GM21447 (cell line): Measurements from ENCODE around the gene PHF3.
A peak's percentile ranks its signal among the peaks of the same experiment; 100 is the strongest.

Source experiments
- ATAC-seq: cut with Tn5 transposase; IDR thresholded peaks from one replicate; pipeline ENCODE4 v1.9.1; 2021; ENCODE audit not compliant: unreplicated experiment

The PHF3 gene, protein sequence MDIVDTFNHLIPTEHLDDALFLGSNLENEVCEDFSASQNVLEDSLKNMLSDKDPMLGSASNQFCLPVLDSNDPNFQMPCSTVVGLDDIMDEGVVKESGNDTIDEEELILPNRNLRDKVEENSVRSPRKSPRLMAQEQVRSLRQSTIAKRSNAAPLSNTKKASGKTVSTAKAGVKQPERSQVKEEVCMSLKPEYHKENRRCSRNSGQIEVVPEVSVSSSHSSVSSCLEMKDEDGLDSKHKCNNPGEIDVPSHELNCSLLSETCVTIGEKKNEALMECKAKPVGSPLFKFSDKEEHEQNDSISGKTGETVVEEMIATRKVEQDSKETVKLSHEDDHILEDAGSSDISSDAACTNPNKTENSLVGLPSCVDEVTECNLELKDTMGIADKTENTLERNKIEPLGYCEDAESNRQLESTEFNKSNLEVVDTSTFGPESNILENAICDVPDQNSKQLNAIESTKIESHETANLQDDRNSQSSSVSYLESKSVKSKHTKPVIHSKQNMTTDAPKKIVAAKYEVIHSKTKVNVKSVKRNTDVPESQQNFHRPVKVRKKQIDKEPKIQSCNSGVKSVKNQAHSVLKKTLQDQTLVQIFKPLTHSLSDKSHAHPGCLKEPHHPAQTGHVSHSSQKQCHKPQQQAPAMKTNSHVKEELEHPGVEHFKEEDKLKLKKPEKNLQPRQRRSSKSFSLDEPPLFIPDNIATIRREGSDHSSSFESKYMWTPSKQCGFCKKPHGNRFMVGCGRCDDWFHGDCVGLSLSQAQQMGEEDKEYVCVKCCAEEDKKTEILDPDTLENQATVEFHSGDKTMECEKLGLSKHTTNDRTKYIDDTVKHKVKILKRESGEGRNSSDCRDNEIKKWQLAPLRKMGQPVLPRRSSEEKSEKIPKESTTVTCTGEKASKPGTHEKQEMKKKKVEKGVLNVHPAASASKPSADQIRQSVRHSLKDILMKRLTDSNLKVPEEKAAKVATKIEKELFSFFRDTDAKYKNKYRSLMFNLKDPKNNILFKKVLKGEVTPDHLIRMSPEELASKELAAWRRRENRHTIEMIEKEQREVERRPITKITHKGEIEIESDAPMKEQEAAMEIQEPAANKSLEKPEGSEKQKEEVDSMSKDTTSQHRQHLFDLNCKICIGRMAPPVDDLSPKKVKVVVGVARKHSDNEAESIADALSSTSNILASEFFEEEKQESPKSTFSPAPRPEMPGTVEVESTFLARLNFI (N-terminal part only)

GRCh38 chr6:63635588-63636517, at the start of gene PHF3:
Gene PHF3 (plus strand): TSS chr6:63635802. CDS start chr6:63646552, 10,750 bp downstream.
- peak; percentile 82 for ATAC-seq

DNA sequence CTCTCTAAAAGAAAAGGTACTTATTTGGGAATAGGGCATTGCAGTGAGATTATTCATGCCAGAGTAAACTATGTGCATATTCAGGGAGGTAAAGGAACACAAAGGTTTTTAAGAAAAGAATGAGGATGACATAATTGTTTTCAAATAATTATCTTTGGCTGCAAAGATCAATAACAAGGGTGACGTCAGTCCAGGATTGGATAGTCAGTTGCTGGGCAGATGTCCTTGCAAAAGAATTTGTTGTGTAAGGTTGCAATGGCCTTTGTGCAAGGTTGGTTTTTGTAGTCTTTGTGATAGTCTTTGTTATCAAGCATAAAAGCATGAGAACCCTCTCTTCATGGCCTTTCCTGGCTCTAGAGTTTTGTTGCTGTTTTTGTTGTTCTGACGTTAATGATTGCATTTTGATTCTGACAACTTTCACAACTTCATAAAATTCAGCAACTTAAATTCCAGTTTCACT, 45.6 kb upstream of the PHF3 start:
- no peak for ATAC-seq

DNA sequence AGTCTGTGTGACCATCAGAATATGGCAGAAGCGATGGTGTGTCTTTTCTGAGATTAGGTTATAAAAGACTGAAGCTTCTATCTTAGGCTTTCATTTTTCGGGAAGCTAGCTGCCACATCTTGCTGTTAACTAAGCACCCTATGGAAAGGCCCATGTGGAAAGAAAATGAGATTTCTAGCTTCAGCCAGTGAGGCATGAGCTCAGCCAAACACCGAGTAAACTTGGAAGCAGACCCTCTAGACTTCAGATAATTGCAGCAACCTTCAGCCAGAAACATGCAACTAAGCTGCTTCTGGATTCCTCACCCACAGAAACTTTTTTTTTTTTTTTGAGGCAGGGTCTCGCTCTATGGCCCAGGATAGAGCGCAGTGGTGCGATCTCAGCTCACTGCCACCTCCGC, 42.7 kb upstream of the PHF3 start:
- ATAC-seq = no peak

GRCh38 chr6:63597141-63598048, 38.2 kb upstream of the PHF3 start:
- ATAC-seq = no peak

DNA sequence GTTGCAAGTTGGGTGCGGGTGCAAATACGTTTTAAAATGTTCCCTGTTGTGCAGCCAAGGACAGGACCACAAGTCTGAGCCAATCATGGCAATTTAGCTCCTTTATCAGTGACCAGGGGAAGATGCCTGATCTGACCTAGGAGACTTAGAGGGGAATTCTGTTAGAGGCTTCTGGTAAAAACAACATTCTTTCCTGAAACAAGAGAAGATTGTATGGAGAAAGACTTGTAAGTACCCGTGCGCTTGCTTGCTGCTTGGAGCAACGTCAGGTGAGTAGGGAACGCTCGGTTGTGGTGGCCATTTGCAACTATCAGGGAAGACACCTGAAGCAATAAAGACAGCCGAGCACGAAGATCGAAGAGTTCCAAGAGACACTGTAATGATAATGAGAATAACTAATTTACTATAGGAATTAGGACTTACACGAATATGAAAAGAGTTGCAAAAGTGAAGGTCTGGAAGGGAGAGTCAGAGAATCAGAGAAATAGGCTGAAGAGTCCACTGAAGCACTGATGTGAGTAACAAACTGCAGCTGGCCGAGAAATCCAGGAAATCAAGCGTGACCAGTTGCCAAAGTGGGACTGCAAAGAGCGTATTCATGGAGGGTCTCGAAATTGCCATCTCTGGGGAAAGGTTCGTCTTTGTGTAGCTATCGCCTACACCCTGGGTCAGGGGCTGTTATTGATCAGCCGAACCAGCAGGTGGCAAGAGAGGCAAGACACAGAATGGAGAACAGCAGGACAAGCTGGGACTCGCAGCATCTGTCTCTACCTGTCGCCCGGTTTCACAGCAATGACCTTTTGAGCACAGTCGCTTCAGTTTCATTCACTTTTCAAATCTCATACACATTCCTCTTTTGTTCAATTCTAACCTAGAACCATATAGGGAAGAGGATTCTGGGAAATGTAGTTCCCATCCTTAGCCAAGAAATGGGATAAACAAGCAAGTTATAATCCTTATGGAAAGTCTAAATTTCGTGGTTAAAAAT, 37.3 kb upstream of the PHF3 start:
- ATAC-seq = peak; percentile 100

DNA sequence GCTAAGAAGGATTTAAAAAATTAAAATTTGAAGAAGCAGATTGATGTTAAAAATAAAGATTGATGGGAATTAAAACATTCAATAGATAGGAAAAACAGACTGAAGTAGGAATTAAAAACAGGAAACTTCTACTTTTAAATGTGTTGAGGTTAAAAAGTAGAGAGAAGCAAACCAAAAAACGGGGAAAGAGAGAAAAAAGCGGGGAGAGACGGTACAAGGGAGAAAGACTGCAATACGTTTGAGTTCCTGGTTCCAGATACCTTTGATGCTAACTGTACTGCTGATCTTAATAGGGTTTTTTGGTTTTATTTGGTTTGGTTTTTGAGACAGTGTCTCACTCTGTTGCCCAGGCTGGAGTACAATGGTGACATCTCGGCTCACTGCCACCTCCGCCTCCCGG, 36.4 kb upstream of the PHF3 start:
- ATAC-seq = no peak

DNA sequence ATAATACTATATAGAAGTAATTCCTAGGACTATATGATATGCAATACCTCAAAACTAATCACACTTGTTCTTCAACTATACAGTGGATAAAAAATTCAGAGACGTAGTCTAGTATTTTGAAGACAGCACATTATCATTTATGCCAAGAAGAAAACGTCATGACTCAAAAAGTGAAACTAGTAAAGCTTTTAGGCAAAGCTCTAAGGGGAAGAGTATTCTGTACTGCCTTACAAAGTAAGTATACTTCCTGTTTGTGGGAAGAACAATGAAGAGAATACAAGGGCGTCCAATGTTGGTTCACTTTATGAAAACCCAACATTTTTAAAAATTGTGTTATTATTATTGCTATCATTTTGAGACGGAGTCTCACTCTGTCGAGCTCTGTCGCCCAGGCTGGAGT, 35.5 kb upstream of the PHF3 start:
- ATAC-seq = no peak

GRCh38 chr6:63609231-63609630, 26.4 kb upstream of the PHF3 start:
- ATAC-seq = no peak

DNA sequence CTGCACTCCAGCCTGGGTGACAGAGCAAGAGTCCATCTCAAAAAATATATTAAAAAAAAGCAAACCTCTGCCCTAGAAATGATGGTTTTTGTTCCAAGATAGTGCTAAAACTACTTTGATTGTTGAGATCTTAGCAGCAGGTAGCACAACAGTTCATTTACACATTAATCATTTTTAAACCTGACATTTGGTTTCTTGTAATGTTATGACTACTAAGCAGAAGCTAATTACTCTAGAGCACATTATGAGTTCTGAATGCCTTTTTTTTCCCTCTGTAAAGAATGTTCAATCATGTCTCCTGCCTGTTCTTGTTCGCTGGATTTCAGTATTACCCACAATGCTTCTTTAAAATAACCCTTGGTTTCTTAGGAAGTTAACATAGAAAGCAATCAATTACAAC, 24.7 kb upstream of the PHF3 start:
- no peak for ATAC-seq

DNA sequence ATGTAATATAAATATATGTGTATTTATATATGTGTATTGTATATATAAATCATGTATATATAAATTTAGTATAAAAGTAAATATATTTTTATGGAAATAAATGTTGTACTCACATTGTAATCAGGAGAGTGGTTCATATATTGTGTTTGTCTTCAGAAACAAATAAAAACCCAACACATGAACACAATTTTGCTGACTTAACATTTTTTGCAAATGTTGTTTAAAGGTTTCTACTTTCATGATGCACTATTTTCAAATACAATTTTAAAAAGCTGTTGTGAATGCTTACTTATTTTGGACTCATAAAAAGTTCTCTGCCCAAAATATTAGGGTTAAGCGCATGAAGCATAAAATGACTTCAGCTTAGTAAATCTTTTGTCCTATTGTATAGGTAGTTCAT, 24.0 kb upstream of the PHF3 start:
- ATAC-seq = no peak

DNA sequence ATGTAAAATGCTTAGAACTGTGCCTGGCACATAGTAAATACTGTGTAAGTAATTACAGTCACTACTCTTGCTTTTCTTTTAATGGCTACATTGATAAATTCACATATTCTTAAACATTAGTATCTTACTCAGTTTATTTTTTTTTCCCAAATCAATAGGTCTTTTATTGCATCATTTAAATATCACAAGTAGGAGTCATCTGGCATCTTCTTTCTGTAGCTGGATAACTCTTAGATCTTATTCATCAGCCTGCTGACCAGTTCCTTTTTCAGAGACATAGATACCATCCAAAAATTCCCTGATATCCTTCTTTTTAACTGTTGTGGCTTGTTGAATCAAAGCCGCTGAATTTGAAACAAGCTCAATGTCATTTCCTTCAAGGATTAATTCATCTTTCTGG, 20.0 kb upstream of the PHF3 start:
- ATAC-seq = no peak

- ATAC-seq = no peak
Observed at GRCh38 chr6:63624091-63624490, 11.5 kb upstream of the PHF3 start.

DNA sequence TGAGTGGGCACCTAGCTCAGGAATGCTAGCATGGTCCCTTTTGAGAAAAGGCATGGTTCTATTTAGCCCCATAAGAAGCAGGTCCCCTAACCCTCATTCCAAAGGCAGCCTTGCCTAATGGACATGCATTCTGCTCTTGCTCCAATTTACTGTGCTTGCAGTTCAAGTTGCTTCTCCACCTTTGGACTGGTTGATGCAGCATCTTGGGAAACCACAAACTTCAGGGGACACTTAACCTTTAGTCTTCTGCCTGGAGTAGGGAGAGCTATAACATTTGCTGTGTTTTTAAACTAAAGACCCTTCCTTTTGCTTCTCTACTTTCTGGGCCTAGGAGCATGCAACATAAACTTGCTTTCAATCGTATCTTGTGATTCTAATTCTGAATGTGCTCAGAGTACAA, 5.1 kb upstream of the PHF3 start:
- no peak for ATAC-seq

DNA sequence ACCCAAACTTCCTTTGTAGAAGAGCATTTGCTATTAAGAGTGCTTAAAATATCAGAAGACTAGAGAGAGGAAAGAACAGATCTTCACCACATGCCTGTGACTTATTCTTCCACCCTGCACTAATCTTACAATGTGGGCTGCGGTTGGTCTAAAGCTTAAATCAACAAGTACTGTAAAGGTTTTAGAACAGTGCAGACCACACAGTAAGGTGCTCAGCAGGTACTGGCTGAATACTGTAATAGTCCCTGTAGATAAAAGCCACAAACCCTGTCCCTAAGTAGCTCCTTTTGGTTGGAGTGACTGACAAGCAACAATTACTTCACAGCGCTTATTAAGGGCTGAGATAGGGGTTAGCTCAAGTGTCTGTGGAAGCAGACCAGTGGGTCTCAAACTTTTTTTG, 972 bp upstream of the PHF3 start:
- ATAC-seq = no peak

GRCh38 chr6:63635215-63635587, 401 bp upstream of the PHF3 start:
- ATAC-seq = peak; percentile 19

GRCh38 chr6:63636518-63637021, 968 bp downstream of the PHF3 start:
- peak; percentile 24 for ATAC-seq

GRCh38 chr6:63637865-63638445, 2.4 kb downstream of the PHF3 start:
- ATAC-seq = no peak

GRCh38 chr6:63640062-63640461, 4.5 kb downstream of the PHF3 start:
- ATAC-seq = no peak
